ENCODE results near the gene UBAC1.
A peak's percentile ranks its signal among the peaks of the same experiment; 100 is the strongest.
"Not testable (repeated sequence)": the region's sequence is repeated elsewhere in the genome, so short reads cannot be mapped to it uniquely, and the experiment has no call there.

UBAC1 gene

GRCh38 chr9:135893104-135893503, 68.1 kb downstream of the UBAC1 start:
- DNase-seq: no peak

DNA sequence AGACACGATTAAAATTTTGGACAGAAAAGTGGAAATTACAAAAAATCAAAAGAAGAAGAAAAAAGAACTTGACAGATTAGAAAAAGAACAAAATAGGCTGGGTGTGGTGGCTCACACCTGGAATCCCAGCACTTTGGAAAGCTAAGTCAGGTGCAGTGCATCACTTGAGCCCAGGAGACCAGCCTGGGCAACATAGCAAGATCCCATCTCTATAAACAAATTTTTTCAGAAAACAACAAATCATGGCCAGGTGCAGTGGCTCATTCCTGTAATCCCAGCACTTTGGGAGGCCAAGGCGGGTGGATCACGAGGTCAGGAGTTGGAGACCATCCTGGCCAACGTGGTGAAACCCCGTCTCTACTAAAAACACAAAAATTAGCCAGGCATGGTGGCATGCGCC, 68.8 kb downstream of the UBAC1 start:
- DNase-seq: not testable (repeated sequence)

- DNase-seq: no peak
Observed at GRCh38 chr9:135891027-135891631, 70.0 kb downstream of the UBAC1 start.

DNA sequence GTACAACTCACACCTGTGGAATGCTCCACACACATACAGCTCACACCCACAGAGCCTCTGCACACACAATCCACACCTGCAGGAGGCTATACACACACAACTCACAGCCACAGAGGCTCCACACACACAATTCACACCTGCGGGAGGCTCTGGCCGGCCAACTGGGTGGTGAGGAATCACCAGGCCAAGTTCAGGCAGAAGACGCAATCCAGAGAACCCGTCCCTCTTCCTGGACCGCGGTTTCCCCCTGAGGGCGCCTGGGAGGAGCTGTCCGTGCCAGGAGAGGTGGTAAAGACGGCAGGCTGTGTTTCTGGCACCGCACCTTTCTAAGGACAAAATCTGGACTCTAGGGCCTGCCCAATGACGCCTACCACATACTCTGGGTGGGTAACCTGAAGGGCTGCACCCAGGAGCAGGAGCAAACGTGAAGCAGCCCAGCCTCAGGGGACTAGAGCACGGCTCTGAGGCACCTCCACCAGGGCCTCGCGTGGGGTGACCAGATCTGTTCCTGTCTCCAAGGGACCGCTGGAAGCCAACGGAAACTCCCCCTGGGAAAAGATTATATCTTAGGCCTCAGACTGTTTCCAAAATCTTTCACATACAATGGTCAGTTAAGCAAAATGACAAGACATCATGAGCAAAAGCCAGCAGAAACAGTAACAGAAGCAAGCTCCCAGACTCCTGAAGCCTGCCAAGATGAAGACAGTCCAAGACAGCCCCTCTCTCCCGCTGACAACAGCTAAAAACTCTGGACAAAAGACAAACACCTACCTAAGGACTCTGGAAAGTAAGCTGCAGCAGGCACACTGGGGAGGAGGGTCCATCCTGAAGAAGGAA, 70.8 kb downstream of the UBAC1 start:
- DNase-seq: no peak

GRCh38 chr9:135889564-135890189, 71.5 kb downstream of the UBAC1 start:
- DNase-seq: no peak

GRCh38 chr9:135888766-135889394, 72.3 kb downstream of the UBAC1 start:
- peak; percentile 47 for DNase-seq

DNA sequence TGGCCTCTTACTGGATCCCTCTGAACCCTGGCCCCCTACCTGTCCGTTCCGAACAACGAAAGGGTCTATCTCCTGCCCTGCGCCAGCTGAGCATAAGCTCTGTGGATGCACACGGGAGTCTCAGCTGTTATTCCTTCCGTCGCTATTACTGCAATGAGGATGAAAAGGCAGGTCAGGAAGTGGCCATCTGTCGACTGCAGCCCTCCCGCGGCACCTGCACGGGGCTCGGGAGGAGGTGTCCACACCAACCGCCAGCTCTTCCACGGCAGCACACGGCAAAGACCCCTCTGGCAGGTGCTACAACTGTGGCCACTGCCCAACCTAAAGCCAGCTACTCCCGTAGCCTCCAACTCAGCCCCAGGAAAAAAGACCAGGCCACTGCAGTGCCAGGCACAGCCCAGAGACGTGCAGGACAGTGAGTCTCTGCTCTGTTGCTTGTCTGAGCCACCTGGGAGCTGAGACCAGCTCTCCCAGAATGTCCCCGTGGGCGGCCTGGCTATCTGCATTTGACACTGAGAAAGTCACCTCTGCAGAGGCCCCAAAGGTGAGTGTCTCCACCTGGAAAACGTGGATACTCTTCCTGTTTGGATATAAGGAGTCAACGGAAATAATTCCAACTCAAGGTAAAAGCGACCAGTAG, 72.9 kb downstream of the UBAC1 start:
- no peak for DNase-seq

DNA sequence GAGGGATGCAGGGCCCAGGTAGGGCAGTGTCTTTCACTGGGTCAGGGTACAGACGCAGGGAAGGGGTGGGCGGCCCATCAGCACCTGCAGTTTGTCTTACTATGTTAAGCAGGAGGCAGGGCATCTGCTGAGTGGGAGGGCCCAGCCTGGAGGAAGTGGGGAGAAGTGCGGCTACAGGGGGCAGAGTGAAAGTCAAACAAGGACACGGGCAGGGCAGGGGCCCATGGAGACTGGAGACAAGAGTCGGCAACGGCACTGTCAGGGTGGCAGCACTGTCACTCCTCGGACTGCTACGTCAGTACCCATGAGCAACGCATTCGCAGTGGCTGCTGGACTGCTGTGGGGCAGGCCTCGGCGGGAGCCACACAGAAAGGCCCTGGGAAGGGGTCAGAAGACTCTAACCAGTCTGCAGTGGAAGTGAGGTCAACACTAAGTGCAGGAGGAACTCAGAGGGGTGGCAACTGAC, 73.6 kb downstream of the UBAC1 start:
- DNase-seq: peak; percentile 29

DNA sequence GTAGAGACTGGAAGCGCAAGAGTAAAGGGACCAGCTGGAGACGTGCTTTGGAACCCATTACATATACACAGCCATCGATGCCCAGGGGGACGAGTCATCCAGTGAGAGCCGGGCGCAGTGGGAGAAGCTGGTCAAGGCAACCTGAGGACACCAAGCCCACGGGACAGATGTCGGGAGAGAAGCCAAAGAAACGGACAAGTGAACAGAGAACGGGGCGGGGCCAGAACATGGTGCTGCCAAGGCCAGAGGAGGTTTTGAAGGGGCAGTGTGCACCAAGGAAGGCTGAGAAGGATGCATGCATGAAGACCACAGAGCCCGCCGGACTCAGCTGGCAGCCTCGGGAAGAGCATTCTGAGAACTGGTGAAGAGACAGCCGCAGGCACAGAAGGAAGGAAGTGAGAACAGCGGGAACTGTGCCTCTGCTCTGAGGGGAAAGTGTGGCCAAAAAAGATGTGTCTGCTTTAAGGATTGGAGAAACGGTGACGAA, 74.1 kb downstream of the UBAC1 start:
- no peak for DNase-seq

DNA sequence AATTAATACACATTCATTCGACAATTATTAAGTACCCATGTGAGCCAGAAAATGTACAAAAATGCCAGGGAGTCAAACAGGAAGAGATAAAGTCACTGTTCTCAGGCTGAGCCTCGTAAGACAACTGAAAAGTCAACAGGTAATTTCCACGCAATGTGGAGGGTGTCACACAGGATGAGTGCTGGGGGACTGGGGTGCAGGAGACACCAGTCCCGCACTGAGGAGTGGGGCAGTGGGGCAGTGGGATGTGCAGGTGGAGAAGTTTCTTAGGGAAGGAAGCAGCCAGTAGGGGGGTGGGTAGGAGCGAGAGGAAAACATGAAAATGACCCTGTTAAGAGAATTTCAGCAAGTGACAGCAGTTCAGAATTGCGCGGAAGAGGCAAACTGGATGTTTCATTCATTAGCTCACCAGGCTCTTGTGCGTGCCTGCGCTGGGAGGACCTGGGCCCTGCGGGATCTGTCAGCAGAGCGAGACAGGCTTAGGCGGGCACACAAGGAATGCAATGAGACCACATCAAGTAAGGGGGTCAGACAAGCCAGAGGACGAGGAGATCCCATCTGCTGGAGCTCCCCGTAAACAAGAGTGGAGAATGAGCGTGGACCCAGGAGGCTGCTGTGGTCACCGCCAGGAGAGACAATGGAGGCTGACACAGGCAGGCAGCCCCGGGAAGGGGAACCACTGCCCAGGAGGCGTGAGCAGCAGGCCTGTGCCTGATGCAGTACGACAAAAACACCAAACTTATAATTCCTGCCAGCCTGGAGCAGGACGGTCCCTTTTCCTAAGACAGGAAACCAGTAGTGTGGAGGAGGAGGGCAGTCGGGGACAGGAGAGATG, 74.8 kb downstream of the UBAC1 start:
- DNase-seq: no peak

GRCh38 chr9:135885100-135885853, 75.9 kb downstream of the UBAC1 start:
- DNase-seq: no peak

DNA sequence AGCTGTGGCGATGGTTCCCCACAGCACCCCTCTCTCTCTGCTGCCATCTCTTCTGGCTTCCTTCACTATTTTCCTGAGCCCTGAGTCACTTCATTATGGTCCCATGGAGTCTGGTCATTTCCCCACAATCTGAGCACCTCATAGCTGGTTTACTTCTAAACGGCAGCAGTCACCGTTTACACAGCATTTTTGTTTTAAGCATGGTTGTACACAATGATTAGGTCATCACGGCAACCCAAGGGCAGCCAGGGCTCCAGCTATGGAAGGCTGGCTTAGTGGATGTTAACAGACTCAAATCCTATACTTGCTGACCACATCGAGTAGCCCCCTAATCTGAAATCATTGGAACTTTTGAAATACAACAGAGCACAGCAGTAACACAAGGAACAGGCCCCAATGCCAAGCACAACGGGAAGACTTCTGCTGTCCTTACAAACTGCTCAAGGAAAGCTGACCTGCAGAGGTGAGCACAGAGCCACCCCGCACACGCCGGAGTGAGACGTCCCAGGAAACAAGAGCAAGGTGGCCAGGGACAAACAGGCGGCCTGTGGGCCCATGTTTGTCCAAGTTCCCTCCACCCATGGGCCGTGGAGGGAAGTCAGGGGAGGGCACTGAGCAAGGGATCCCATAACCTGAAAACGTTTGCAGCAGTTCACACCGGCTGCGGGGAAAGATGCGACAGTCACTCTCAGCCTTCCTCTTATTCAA, 76.7 kb downstream of the UBAC1 start:
- DNase-seq: no peak

DNA sequence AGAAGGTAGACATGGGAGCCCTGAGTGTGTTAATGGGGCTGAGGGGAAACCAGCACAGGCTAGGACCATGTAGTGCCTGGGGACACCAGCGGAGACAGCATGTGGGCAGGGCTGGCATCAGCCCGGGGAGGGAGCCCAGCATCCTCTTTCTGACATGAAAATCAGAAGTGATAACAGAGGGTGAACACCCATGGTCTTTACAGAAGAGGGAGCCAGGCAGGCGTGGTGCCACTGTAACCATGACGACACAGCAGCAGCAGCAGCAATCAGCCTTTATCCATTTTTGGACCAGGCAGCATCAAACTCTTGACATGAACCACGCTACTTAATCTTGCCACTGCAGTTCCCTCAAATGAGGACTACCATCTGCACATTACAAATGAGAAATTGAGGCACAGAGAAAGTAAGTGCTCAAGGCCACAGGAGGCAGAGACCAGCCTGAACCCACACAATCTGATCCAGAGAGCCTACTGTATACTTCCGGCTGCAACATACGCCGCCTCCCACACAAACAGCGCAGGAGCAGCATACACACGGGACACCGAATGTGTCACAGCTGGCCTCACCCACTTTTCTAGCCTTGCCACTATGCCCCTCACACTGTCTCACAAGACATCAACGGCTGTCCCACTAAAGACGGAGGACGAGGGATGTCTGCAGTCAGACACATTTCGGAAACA, 77.6 kb downstream of the UBAC1 start:
- no peak for DNase-seq

Measured in NCI-H510A (cell line).